ENCODE measurements around the gene THOC6.

THOC6 gene

DNA sequence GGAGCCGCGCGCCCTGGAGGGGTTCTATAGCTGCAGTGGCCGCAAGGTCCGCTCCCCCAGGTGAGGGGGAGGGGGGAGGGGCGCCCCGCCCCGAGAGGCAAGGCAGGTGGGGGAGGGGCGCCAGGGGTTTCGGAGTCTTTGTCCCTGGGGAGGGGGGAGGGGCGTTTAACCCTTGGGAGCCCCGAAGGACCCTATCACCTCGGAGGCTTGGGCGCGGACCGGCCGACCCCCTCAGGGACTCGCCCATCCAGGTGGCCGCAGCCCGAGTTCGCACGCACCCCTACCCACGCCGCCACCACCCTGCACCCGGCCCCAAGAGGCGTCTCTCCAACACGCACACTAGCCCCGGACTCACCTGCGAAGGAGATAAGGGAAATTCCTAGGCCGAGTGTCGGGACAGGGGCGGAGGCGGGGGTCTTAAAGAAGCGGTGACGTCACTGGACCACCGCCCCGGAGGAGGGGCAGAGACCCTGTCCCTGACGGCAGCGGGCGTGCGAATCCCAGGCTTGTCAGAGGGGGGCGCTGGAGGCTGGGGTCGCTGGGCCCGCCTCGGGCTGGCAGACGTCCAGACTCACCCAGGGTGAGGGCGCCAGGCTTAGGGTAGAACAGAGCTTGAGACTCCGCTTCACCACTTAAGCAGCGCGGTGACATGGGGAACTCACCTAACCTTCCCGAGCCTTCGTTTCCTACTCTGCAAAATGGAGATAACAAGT lies 5.9 kb upstream of the THOC6 start, which contains the start of gene CLDN6:
Gene CLDN6 (minus strand): TSS at position 390 of the 713 bp plus-strand sequence. CDS start 2,162 bp downstream, outside the sequence.
- DNase-seq, result peak; percentile 23

DNA sequence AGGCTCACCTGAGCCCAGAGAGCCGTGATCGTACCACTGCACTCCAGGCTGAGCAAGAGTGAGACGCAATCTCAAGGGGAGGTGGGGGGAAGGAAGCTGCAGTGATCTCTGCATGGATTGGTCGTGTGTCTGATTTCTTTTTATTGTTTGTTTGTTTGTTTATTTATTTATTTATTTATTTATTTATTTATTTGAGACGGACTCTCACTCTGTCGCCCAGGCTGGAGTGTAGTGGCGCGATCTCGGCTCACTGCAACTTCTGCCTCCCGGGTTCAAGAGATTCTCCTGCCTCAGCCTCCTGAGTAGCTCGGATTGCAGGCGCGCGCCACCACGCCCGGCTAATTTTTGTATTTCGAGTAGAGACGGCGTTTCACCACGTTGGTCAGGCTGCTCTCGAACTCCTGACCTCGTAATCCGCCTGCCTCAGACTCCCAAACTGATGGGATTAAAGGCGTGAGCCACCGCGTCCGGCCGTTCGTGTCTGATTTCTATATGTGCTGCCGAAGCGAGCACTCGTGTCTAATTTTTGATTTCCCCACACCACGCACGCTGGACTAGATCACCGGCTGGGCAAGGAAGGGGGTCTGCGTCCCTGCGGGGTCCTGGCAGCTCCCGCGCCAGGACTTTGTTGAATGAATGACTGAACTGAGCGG lies 4.1 kb upstream of the THOC6 start:
- DNase-seq, result no peak

DNA sequence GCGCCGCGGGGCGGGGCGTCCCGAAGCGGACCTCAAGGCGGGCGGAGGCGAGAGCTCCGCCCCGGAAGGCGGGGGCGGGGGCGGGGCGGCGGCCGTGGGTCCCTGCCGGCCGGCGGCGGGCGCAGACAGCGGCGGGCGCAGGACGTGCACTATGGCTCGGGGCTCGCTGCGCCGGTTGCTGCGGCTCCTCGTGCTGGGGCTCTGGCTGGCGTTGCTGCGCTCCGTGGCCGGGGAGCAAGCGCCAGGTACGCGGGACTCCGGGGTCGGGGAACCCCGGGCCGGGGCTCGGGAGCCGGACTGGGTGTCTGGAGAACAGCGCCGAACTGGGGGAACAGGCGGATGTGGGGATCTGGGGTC lies 3.6 kb upstream of the THOC6 start, which contains the start of gene TNFRSF12A:
Gene TNFRSF12A (plus strand): TSS at position 122 of the 357 bp plus-strand sequence. CDS start 30 bp downstream, at position 152.
- peak; percentile 85 for DNase-seq

DNA sequence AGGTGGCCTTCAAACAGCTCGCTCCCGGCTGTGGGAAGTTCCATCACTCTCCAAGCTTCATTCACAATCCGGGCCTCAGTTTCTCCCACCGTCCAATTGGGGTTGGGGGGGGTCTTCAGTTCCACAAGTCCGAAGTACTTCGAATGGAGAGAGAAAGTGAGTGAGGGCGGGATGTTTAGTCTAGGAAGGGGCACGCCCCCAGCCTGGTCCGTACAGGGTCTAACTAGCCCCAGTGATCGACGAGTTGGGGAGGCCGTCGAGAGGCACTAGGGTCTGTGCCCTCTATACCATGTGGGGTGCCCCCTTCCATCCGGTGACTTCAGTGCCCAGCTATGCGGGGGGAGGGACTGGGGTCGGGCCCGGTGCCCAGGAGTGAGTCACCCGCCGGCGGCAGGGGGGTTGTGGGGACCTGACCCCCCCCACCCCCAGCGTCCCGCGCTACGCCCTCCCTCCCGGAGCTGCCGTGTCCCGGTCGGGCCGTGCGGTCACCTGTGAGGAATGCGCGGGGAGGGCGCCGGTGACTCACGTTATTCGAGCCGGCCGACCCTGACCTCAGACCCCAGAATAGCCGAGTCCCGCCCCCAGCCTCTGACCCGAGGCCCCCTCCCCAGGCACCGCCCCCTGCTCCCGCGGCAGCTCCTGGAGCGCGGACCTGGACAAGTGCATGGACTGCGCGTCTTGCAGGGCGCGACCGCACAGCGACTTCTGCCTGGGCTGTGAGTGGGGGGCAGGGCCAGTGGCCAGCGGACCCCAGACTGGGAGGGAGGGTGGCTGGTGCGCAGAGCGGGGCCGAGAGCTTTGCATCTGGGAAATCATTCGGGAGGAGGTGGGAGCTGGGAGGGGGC lies 3.0 kb upstream of the THOC6 start:
- peak; percentile 60 for DNase-seq

DNA sequence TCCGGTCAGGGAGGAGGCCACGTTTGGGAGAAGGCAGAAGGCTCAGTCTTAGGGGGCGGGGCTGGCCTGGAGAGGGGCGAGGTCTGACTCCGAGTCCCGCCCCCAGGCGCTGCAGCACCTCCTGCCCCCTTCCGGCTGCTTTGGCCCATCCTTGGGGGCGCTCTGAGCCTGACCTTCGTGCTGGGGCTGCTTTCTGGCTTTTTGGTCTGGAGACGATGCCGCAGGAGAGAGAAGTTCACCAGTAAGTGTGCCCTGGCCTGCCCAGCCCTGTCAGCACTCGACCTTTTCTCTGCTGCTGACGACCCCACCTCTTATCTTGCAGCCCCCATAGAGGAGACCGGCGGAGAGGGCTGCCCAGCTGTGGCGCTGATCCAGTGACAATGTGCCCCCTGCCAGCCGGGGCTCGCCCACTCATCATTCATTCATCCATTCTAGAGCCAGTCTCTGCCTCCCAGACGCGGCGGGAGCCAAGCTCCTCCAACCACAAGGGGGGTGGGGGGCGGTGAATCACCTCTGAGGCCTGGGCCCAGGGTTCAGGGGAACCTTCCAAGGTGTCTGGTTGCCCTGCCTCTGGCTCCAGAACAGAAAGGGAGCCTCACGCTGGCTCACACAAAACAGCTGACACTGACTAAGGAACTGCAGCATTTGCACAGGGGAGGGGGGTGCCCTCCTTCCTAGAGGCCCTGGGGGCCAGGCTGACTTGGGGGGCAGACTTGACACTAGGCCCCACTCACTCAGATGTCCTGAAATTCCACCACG lies 2.2 kb upstream of the THOC6 start:
- DNase-seq, result peak; percentile 87

DNA sequence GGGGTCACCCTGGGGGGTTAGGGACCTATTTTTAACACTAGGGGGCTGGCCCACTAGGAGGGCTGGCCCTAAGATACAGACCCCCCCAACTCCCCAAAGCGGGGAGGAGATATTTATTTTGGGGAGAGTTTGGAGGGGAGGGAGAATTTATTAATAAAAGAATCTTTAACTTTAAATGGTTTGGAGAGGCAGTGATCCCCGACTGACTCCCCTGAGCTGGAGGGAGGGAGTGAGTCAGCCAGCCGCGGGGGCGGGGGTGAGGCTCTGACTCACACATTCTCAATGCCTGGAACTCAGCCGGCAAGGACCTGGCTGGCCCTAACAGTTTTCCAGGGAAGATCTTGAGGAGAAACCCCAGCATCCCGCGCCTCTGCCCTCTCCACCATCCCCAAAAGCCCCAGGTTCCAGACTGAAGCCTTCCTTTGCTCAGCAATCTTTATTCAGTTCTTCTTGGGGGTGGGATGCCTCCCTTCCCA lies 1.6 kb upstream of the THOC6 start:
- peak; percentile 78 for DNase-seq

DNA sequence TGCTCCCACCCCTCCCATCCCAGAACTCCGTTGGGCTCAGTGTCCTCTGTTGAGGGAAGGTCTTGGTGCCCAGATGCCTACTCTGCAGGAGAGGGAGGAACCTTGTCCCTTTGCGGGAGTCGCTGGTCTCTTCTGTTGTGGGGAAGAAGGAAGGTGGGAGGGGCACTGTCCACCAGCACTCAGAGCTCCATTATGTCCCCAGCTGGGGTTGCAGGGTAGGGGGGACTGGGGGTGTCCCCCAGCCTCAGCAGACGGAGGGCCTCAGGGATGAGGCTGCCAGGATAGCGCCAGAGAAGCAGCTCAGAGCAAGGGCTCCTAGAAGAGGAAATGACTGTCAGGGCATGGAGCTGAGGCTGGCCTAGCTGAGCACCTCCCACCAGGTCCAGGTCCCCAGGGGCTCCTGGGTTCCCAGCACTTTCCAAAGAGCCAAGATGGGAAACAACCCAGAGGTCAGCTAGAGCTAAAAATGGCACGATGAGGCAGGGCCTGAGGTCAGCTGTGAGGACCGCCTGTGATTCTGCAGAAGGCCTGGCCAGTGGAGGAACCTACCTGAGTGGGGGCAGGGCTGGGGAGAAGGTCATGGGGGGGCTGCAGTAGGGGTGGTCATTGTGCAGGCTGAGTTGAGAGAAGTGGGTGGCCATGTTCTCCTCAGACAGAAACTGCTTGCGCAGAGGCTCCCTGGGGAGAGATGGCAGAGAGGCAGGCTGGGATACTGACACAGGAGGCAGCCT lies 986 bp upstream of the THOC6 start:
- DNase-seq, result peak; percentile 22

DNA sequence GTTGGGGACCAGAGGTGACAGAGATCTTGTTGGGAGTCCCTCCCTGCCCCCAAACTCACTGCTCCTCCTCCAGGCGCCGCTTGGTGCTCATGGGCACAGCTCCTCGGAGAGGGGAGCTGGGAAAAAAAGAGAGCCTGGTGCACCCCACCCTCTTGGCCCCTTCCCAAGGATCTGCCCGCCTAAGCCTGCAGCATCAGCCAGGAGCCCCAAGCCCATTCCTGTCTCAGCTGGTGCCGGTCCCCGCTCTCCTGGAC lies 493 bp upstream of the THOC6 start:
- no peak for DNase-seq

DNA sequence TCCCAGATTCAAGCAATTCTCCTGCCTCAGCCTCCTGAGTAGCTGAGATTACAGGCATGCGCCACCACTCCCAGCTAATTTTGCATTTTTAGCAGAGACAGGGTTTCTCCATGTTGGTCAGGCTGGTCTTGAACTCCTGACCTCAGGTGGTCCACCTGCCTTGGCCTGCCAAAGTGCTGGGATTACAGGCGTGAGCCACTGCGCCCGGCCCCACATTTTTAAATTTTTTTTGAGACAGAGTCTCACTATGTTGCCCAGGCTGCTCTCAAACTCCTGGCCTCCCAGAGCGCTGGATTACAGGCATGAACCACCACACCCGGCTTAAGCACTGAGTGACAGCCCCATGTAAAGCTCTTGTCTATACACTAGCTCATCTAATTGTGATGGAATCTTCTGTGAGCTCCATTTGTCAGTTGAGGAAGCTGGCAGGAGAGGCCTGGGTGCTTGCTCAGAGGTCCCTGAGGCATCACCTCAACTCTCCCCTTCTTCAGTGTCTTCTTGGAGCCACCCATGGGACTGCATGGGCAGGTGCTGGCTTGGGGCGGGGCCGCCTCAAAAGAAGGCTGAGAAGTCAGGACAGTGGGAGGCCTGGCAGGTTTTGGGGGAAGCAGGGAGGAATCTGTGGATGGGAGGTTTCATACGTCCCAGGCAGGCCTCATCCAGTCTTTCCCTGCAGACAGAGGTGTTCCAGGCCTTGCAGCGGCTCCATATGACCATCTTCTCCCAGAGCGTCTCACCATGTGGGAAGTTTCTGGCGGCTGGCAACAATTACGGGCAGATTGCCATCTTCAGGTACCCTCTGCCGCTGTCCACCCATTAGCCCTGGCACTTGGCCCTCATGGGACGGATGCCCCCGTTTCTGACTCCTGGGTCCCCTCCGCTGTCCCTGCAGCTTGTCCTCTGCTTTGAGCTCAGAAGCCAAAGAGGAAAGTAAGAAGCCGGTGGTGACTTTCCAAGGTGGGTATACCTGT lies 1.5 kb downstream of the THOC6 start:
- no peak for DNase-seq

DNA sequence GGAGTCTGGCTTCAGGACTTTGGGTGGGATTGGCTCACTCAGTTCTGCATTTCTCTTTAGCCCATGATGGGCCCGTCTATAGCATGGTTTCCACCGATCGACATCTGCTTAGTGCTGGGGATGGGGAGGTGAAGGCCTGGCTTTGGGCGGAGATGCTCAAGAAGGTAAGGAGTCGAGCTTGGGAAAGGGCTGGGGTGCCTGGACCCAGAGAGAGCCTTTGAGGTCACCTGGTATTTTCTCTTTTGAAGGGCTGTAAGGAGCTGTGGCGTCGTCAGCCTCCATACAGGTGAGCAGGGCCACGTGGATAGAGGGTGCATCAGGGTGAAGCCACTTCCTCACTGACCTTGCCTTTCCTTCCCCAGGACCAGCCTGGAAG lies 2.2 kb downstream of the THOC6 start:
- DNase-seq, result no peak

DNA sequence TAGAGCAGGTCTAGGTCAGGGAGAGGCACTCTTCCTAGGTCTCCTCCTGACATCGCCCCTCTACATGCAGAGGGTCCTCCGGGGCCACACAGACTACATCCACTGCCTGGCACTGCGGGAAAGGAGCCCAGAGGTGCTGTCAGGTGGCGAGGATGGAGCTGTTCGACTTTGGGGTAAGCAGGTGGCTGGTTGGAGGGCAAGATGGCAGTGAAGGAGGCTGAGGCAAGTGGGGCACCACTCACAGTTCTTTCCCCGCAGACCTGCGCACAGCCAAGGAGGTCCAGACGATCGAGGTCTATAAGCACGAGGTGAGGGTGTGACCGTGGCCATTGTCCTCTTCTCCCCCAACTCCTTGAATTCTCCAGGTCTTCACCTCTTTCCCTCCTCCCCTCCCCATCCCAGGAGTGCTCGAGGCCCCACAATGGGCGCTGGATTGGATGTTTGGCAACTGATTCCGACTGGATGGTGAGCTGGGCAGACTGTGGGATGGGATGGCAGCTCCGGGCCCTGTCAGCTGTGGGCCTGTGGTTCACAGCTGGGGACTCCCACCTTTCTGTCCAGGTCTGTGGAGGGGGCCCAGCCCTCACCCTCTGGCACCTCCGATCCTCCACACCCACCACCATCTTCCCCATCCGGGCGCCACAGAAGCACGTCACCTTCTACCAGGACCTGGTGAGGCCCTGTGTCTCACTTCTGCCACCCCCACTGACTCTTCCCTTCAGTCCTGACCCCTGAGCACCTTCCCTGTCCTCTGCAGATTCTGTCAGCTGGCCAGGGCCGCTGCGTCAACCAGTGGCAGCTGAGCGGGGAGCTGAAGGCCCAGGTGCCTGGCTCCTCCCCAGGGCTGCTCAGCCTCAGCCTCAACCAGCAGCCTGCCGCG lies 3.0 kb downstream of the THOC6 start:
- DNase-seq, result no peak

DNA sequence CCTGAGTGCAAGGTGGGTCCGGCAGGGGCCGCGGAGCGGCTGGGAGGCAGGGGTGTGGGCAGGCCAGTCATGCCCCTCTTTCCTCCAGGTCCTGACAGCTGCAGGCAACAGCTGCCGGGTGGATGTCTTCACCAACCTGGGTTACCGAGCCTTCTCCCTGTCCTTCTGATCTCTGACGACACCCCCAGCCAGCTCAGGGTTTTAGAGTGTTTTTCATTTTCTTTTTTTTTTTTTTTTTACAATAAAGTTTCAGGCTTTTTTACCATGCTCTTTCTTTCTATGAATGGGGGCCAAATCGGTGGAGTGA lies 3.6 kb downstream of the THOC6 start:
- DNase-seq, result no peak

DNA sequence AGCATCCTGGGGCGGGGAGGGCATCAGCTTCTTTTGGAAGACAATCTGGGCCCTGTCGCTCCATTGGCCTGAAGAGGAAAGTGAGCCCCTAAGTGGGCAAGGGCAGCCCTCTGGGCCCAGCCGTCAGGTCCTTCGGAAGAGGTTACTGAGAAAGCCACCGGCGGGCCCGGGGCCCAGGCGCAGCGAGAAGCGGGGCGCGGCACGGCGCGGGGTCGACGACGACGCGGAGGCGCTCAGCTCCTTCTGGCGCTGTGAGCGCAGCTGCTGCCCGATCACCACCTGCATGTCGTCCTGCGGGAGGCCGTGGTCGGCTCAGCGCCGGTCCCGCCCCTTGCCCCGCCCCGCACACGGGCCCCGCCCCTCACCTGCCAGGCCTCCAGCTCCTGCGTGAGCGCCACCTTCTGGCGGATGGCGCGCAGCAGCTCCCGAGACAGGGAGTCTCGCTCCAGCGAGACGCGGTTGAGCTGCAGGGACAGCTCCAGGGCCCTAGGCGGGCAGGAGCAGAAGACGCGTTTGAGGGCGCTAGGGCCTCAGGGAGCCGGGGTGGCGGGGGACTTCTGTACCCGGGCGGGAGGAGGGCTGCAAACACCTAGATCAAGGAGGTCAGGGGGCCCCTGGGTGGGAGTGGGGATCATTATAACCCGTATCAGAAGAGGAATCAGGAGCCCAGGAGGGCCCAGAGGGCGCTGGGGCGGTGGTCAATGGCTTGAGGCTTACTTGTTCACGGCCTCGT lies 4.3 kb downstream of the THOC6 start:
- peak; percentile 87 for DNase-seq

DNA sequence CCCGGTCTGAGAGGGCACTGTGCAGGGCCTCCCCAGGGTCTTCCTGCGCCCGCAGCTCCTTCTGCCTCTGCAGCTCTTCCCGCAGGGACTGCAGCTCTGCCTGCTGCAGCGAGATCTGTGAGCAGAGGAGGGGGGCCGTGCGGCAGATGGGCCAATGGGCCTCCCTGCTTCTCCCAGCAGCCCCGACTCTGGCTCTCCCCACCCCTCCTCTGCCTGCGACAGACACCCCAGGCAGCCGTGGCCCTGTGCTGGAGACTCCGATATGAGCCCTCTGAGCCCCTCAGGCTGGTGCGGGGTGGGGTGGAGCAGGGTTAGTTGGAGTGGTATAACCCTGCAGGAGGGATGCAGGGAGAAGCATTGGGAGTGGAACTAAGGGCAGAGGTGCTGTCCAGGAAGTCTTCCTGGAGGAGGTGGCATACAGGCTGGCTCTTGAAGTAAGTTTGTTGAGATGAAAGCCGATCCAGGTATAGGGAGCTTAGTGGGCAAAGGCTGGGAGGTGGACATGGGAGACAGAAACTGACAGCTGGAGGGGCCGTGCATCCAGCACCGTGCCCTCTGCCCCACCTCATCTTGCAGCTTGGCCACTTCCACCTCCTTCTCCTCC lies 5.0 kb downstream of the THOC6 start:
- DNase-seq, result no peak

DNA sequence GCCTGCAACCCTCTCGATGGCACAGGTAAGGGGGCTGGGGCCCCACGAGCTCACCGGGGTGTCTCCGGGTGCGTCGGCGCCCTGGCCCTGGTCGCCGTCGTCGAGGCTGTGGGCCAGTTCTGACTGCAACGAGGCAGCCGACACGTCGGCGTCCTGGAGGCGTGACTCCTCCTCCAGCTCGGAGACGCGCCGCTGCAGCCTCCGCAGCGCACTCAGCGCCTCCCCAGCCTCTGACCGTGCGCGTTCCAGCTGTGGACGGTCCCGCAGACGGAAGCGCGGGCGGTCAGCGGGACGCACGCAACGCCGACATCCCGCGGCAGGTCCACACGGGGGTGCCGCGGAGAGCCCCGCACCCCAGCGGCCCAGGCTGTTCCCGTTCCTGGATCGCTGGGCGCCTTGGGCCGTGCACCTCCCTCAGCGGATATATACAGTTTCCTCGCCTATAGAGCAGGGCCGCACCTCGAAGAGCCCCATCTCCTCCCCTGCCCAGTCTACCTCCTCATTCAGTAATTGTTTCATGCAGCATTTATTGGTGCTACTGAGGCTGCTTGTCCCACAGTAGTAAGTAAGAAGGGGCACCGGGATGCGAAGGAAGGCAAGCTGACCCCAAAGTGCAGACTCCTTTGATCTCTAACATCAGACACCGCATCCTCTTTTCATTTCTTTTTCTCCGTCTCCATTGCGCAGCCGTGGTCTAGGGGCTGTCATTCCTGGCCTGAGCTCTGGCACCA lies 5.8 kb downstream of the THOC6 start:
- no peak for DNase-seq

DNA sequence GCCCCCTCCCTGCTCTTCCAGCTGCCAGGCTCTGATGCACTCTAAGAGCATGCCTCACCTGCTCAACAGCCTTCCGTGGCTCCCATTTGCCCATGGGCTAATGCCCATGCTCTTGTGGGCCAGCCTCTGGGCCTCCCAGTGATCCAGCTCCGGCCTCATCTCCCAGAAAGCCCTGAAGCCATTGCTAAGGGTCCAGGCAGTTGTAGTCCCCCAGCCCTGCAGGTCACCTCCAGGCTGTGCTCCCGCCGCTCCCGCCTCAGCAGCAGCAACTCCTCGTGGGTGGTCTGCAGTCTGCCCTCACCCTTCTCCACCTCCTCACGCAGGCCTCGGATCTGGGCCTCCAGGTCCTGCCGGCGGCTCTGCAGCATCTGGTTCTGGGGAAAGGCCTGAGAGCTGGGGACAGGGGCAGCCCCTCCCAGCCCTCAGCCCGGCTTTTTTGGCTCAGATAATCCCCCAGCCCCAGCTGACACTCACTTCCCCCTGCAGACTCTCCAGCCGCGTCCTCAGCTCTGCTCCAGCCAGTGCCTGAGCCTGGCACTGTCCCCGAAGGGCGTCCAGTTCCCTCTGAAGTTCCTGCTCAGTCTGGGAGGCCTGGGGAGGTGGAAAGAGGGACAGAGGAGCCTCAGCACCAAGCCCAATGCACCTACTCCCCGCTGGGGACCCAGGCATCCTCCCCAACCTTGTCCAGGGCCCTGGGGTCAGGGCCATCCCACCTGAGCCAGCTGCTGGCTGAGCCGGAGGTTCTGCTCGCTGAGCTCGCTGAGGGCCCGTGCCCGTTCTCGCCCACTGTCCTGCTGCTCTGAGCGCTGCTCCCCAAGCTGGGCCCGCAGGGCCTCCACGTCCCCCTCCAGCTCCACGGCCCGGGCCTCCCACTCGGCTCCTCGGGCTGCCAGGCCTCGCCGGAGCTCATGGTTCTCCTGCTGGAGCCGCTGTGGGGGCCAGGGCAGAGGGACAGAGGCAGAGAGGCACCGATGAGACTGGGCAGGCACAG lies 6.7 kb downstream of the THOC6 start:
- DNase-seq, result no peak

DNA sequence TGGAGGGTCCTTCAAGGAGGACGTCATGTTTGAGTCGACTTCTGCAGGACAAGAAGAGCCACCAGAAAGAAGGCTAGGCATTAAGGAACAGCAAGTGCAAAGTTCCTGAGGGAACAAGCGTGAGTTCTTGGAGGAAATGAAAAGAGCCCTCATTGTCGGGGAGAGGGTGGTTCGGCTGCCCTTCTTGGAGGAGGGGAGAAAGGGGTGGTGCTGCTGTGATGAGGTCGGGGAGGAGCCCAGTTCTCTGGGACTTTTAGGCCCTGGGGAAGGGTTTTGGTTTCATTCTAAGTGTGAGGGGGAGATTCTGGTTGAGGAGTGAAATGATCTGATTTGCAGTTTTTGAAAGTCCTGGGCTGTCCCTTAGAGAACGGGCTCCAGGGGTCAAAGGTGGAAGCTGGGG lies 8.8 kb downstream of the THOC6 start:
- no peak for DNase-seq
